Osteoblast (primary cell): ENCODE measurements around the gene ARF3. TPM values are rescaled to one million over a fixed set of nuclear protein-coding genes. Genes with fewer than 3 reads are reported as not detected.
A peak's percentile ranks its signal among the peaks of the same experiment; 100 is the strongest.

Source experiments
- DNase-seq: peaks from one replicate; pipeline ENCODE4 v3.0.0; 2011; ENCODE audit warnings: low spot score, mixed read lengths; ENCODE audit not compliant: insufficient read length; ENCODE audit errors: missing footprints
- H2AFZ ChIP-seq: 2 replicates; pipeline ENCODE4 v1.6.0; 2011; ENCODE audit warnings: mild to moderate bottlenecking, low read length
- H3K27ac ChIP-seq: 2 replicates; pipeline ENCODE4 v1.5.1; 2011; ENCODE audit warnings: mild to moderate bottlenecking, low read depth, low read length, moderate library complexity
- H3K27me3 ChIP-seq: 2 replicates; pipeline ENCODE4 v1.6.0; 2012; ENCODE audit warnings: mild to moderate bottlenecking, control low read depth, inconsistent platforms, low read length, moderate library complexity; ENCODE audit not compliant: insufficient read depth
- H3K36me3 ChIP-seq: 2 replicates; pipeline ENCODE4 v1.5.1; 2011; ENCODE audit warnings: mild to moderate bottlenecking, low read length, control low read depth, moderate library complexity; ENCODE audit not compliant: insufficient read depth
- H3K4me1 ChIP-seq: 2 replicates; pipeline ENCODE4 v1.5.1; 2011; ENCODE audit warnings: mild to moderate bottlenecking, low read length, control low read depth, moderate library complexity; ENCODE audit not compliant: insufficient read depth
- H3K4me2 ChIP-seq: 2 replicates; pipeline ENCODE4 v1.6.0; 2011; ENCODE audit warnings: mild to moderate bottlenecking, low read length; ENCODE audit not compliant: insufficient read depth
- H3K4me3 ChIP-seq: fragments of 200-600 bp; sonication (generic); 3 replicates; pipeline ENCODE4 v1.5.1; 2012; ENCODE audit warnings: mild to moderate bottlenecking, low read length, inconsistent platforms; ENCODE audit not compliant: insufficient read depth
- H3K79me2 ChIP-seq: 2 replicates; pipeline ENCODE4 v1.6.0; 2012; ENCODE audit warnings: mild to moderate bottlenecking, low read length, control low read depth, inconsistent platforms; ENCODE audit not compliant: insufficient read depth
- H3K9me3 ChIP-seq: 2 replicates; pipeline ENCODE4 v1.5.1; 2011; ENCODE audit warnings: low read depth, low read length, control low read depth
- H4K20me1 ChIP-seq: 2 replicates; pipeline ENCODE4 v1.6.0; 2012; ENCODE audit warnings: mild to moderate bottlenecking, low read length, control low read depth; ENCODE audit not compliant: insufficient read depth
- small RNA-seq: library from RNA; depleted of rRNA; stranded (forward); fragments of <200 nt; gene quantifications from one replicate; pipeline ENCODE3, GENCODE V24; 2012
- total RNA-seq: library from RNA; depleted of rRNA; stranded (reverse); fragments of >200 nt; gene quantifications from 2 replicates; pipeline ENCODE4 v1.2.3, GENCODE V29; 2012
- TF ChIP-seq, protein P1 (sequence below): IDR thresholded peaks from 2 replicates; pipeline ENCODE4 v1.5.1; 2011; ENCODE audit warnings: mild to moderate bottlenecking, low read depth, low read length, moderate library complexity; ENCODE audit errors: extremely low read depth

ARF3 gene
- total RNA-seq, 1 donor, result 53.9 TPM

DNA sequence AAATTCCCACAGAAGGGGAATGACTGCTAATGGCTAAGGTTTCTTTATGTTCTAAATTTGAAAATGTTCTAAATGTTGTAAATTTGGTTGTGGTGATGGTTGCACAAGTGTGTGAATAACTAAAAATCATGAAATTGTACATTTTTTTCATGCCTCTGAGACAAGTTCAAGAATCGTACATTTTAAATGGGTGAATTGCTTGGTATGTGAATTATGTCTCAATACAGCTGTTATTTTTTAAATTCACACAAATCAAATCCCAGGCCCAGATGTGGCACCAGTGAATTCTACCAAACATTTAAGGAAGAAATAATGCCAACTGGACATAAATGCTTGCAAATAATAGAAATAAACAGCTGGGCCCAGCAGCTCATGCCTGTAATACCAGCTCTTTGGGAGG lies 63.0 kb downstream of the ARF3 start:
- Histone ChIP-seq H4K20me1 (no peaks in the 10 kb centered on the region), H3K79me2 (no peaks in the 10 kb centered on the region), H3K9me3 (no peaks in the 10 kb centered on the region), H3K4me2 (no peak overlapping the region), H3K27ac (no peak overlapping the region), H3K27me3 (peaks cover 13% of the 10 kb centered on the region), H3K36me3 (no peaks in the 10 kb centered on the region), H3K4me3 (no peak overlapping the region), H3K4me1 (peaks cover 4% of the 10 kb centered on the region), H2AFZ (no peak overlapping the region)
- TF ChIP-seq, protein P1, sequence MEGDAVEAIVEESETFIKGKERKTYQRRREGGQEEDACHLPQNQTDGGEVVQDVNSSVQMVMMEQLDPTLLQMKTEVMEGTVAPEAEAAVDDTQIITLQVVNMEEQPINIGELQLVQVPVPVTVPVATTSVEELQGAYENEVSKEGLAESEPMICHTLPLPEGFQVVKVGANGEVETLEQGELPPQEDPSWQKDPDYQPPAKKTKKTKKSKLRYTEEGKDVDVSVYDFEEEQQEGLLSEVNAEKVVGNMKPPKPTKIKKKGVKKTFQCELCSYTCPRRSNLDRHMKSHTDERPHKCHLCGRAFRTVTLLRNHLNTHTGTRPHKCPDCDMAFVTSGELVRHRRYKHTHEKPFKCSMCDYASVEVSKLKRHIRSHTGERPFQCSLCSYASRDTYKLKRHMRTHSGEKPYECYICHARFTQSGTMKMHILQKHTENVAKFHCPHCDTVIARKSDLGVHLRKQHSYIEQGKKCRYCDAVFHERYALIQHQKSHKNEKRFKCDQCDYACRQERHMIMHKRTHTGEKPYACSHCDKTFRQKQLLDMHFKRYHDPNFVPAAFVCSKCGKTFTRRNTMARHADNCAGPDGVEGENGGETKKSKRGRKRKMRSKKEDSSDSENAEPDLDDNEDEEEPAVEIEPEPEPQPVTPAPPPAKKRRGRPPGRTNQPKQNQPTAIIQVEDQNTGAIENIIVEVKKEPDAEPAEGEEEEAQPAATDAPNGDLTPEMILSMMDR, result no peak
- no peak for DNase-seq

GRCh38 chr12:48890657-48891418 lies 66.4 kb downstream of the ARF3 start:
- peak overlapping the region; percentile 45 for H3K4me3 ChIP-seq
- H3K9me3 ChIP-seq, result no peaks in the 10 kb centered on the region
- H3K27ac ChIP-seq, result no peak overlapping the region
- TF ChIP-seq, protein P1, result peak; percentile 85
- H4K20me1 ChIP-seq, result no peaks in the 10 kb centered on the region
- peak overlapping the region; percentile 69 for H3K4me2 ChIP-seq
- DNase-seq, result peak; percentile 87
- H3K4me1 ChIP-seq, result peaks cover 4% of the 10 kb centered on the region
- peak overlapping the region; percentile 70 for H2AFZ ChIP-seq
- no peaks in the 10 kb centered on the region for H3K36me3 ChIP-seq
- no peaks in the 10 kb centered on the region for H3K79me2 ChIP-seq
- H3K27me3 ChIP-seq, result peaks cover 10% of the 10 kb centered on the region

DNA sequence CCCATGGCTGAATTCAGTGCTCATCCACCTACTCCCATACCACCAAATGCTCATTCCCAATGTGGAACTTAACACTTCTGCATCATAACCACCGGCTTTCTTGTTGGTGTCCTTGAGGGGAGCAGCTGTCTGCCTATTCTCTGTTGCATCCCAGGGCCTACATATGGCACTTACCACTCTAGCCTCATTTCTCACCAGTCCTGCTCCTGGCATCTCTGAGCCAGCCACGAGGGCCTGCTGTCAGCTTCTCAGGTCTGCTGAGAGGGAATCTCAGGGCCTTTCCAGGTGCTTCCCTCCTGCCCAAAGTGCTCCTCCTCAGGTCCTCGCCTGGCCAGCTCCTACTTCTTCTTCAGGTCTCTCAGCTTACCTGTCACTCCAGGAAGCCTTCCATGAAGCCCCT lies 67.6 kb downstream of the ARF3 start:
- TF ChIP-seq, protein P1, result no peak
- Histone ChIP-seq H3K27ac (no peak overlapping the region), H4K20me1 (no peaks in the 10 kb centered on the region), H3K36me3 (no peaks in the 10 kb centered on the region), H3K9me3 (no peaks in the 10 kb centered on the region), H3K27me3 (peaks cover 10% of the 10 kb centered on the region), H3K4me3 (no peak overlapping the region), H3K79me2 (no peaks in the 10 kb centered on the region), H3K4me2 (no peak overlapping the region), H2AFZ (no peak overlapping the region), H3K4me1 (peaks cover 4% of the 10 kb centered on the region)
- DNase-seq, result peak; percentile 17

Small RNA genes lying within 50 kb of the gene (small RNA-seq; reads per million reads assigned to genes)
- gene AC073610.1 (not detected), gene RNU6-600P (not detected), gene RNU6-940P (not detected)

Other genes with a start within 250 kb of the ARF3 start
- gene CCNT1, start 240.8 kb downstream of the ARF3 start, total RNA-seq, result 25.0 and 32.1 TPM in 2 replicates
- gene ADCY6, start 168.4 kb downstream of the ARF3 start, total RNA-seq, result 30.8 and 33.0 TPM in 2 replicates
- gene CACNB3, start 139.0 kb downstream of the ARF3 start, total RNA-seq, result 10.9 and 15.2 TPM in 2 replicates
- gene DDX23, start 105.3 kb downstream of the ARF3 start, total RNA-seq, result 48.6 and 53.6 TPM in 2 replicates
- gene RND1, start 91.6 kb downstream of the ARF3 start, total RNA-seq, result 0.29 and 0.36 TPM in 2 replicates
- 24.8 and 31.8 TPM in 2 replicates for gene FKBP11, start 32.0 kb downstream of the ARF3 start, total RNA-seq
- 0.29 and 0.36 TPM in 2 replicates for gene WNT10B, start 14.2 kb upstream of the ARF3 start, total RNA-seq
- gene WNT1, start 20.8 kb upstream of the ARF3 start, total RNA-seq, result not detected in 2 replicates
- under 0.01 and 0.29 TPM in 2 replicates for gene DDN, start 41.9 kb upstream of the ARF3 start, total RNA-seq
- gene PRKAG1, start 61.3 kb upstream of the ARF3 start, total RNA-seq, result 81.3 and 89.0 TPM in 2 replicates
- 24.6 and 28.6 TPM in 2 replicates for gene KMT2D, start 103.3 kb upstream of the ARF3 start, total RNA-seq
- gene RHEBL1, start 112.5 kb upstream of the ARF3 start, total RNA-seq, result 0.72 and 0.88 TPM in 2 replicates
- under 0.01 TPM in 1 of 2 replicates, not detected in the other for gene DHH, start 137.3 kb upstream of the ARF3 start, total RNA-seq
- 57.2 and 60.4 TPM in 2 replicates for gene LMBR1L, start 153.4 kb upstream of the ARF3 start, total RNA-seq
- gene TUBA1B, start 173.9 kb upstream of the ARF3 start, total RNA-seq, result 578 and 616 TPM in 2 replicates
- 478 and 491 TPM in 2 replicates for gene TUBA1A, start 231.6 kb upstream of the ARF3 start, total RNA-seq